ENCODE data around the gene IGFBPL1.
A peak's percentile ranks its signal among the peaks of the same experiment; 100 is the strongest.

IGFBPL1 gene

DNA sequence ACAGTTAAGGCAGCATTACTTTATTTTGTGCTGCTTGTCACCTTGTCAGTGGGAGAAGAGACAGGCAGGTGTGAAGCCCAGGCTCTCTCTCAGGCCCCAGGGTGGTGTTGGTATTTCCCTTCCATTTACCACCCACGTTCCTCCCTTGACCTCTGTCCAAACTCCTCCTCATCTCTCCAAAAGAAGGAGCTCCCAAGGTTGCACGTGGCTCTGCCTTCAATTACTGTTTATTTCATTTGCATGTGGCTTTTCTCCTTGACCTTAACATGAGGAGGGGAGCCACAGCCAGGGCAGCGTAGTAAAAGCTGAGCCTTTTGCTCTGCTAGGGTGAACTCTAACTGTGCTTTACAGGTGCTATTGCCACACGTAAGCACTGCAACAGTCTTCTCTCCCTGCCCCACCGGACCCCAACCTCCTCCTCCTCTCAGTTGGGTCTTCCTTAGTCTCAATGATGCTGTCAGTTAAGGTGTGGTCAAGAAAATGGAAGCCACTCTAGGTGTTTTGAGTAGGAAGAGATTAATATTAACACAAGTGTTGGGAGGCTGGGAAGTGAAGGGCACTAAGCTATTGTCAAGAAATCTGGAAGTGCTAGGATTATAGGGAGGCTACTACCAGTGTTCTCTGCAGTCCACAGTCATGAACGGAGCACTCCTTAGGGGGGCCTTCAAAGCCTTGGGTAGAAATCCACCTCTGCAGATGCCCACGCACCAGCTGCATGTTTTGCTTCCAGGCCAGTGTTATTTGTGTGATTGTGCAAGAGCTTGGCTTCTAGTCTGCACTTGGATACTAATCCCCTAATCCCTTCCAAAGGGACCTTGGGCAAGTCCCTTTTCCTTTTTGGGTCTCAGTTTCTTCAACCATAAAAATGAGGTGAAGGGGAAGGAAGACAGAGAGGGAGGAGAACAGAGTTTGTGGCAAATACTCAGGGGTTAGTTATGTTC, 35.7 kb downstream of the IGFBPL1 start:
- TF ChIP-seq CTCF (IDR thresholded peaks at IDR 0.05; ENCODE audit: low read depth, low read length), result no peak
- H3K4me3 ChIP-seq (replicated peaks in 1 of 2; ENCODE audit: low read depth in 2 of 2, low read length in 2 of 2), result no peak overlapping the region
- DNase-seq (ENCODE audit: low read depth in 2 of 2), result peak; percentile 36 to 45

GRCh38 chr9:38387751-38388150, 36.5 kb downstream of the IGFBPL1 start:
- TF ChIP-seq CTCF (IDR thresholded peaks at IDR 0.05; ENCODE audit: low read depth, low read length), result no peak

DNA sequence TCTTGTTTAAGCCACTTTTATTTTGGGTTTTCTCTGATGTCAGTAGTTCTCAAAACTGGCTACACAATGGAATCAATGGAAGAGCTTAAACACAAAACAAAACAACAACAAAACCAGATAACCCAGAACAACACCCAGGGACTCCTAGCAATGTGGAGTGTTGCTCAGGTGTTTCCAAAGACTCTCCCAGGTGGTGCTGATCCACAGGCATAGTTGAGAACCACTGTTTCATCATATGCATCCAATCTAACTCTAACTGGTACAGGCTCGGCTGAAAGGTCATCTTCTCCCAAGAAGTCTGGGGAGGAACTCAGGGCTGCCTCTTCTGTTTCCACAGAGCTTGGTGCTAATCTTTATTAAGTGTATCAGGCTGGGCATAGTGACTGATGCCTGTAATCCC, 37.2 kb downstream of the IGFBPL1 start:
- no peak overlapping the region for H3K4me3 ChIP-seq (replicated peaks in 1 of 2; ENCODE audit: low read depth in 2 of 2, low read length in 2 of 2)
- TF ChIP-seq CTCF (IDR thresholded peaks at IDR 0.05; ENCODE audit: low read depth, low read length), result no peak

More at GRCh38 chr9:38387751-38388150, 36.5 kb downstream of the IGFBPL1 start:
- no peak for DNase-seq (ENCODE audit: low read depth in 2 of 2)
- H3K4me3 ChIP-seq (replicated peaks in 1 of 2; ENCODE audit: low read depth in 2 of 2, low read length in 2 of 2), result no peak overlapping the region

GRCh38 chr9:38386319-38386895, 37.8 kb downstream of the IGFBPL1 start:
- no peak for DNase-seq (ENCODE audit: low read depth in 2 of 2)
- H3K4me3 ChIP-seq (replicated peaks in 1 of 2; ENCODE audit: low read depth in 2 of 2, low read length in 2 of 2), result no peak overlapping the region
- no peak for TF ChIP-seq CTCF (IDR thresholded peaks at IDR 0.05; ENCODE audit: low read depth, low read length)

More for the DNA sequence above, 37.2 kb downstream of the IGFBPL1 start:
- no peak for DNase-seq (ENCODE audit: low read depth in 2 of 2)

- no peak for DNase-seq (ENCODE audit: low read depth in 2 of 2)
- H3K4me3 ChIP-seq (replicated peaks in 1 of 2; ENCODE audit: low read depth in 2 of 2, low read length in 2 of 2), result no peak overlapping the region
- no peak for TF ChIP-seq CTCF (IDR thresholded peaks at IDR 0.05; ENCODE audit: low read depth, low read length)
These were observed 38.4 kb downstream of the IGFBPL1 start for GRCh38 chr9:38385896-38386295.

DNA sequence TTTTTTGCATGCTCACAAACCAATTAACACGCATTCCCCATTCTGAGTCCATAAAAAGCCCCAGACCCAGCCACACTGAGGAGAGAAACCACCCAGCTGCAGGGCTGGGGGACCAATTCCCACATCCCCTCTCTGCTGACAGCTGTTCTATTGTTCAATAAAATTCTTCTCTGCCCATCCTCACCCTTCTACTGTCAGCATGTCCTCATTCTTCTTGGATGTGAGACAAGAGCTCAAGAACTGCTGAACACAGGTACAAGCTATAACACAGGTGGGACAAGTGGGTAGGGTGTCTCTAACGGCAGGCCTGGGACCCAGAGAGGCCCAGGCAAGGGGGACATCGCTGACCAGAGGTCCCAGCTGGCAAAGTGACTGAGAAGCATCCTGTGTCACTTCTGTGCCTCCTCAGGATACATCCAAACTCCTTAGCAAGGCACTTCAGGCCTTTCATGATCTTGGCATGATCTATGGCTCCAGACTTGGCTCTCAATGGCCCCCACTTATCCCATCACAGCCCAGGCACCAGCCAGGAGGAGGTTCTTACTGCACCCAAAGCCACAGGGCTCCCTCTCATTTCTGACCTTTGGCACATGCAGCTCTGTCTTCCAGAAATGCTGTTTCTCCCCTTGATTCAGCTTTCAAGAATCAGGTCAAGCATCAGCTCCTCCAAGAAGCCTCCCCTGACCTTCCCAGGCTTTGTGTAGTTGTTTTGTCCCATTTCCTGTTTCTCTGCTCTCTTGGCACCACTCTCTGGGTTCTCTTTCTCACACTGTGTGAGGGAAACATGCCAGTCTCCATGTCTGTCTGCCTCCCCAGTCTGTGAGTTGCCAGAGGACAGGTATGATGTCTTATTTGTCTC, 39.0 kb downstream of the IGFBPL1 start:
- no peak for DNase-seq (ENCODE audit: low read depth in 2 of 2)
- no peak overlapping the region for H3K4me3 ChIP-seq (replicated peaks in 1 of 2; ENCODE audit: low read depth in 2 of 2, low read length in 2 of 2)
- no peak for TF ChIP-seq CTCF (IDR thresholded peaks at IDR 0.05; ENCODE audit: low read depth, low read length)

Data from cardiac fibroblast (primary cell).